GM18873 (cell line): Measurements from ENCODE around the gene TMEM14B.
"Not testable (repeated sequence)": the region's sequence is repeated elsewhere in the genome, so short reads cannot be mapped to it uniquely, and the experiment has no call there.

Source experiments
- ATAC-seq: cut with Tn5 transposase; IDR thresholded peaks from one replicate; pipeline ENCODE4 v1.9.1; 2021; ENCODE audit warnings: mild to moderate bottlenecking, moderate library complexity, moderate number of reproducible peaks; ENCODE audit not compliant: unreplicated experiment, low FRiP score

TMEM14B gene

GRCh38 chr6:10743515-10743914 lies 4.1 kb upstream of the TMEM14B start:
- ATAC-seq, result no peak

GRCh38 chr6:10745116-10745515 lies 2.5 kb upstream of the TMEM14B start:
- no peak for ATAC-seq

GRCh38 chr6:10746915-10747250 lies 722 bp upstream of the TMEM14B start:
- ATAC-seq, result no peak

GRCh38 chr6:10749734-10750133 lies 2.1 kb downstream of the TMEM14B start:
- ATAC-seq, result no peak

GRCh38 chr6:10750568-10750967 lies 3.0 kb downstream of the TMEM14B start:
- ATAC-seq, result not testable (repeated sequence)

- ATAC-seq, result not testable (repeated sequence)
Measured at GRCh38 chr6:10751757-10752156, 4.2 kb downstream of the TMEM14B start.

- ATAC-seq, result no peak
Measured at GRCh38 chr6:10756085-10756484, 8.5 kb downstream of the TMEM14B start.

GRCh38 chr6:10759312-10759839 lies 11.8 kb downstream of the TMEM14B start:
- ATAC-seq, result no peak

- ATAC-seq, result no peak
Measured at GRCh38 chr6:10759884-10760329, 12.3 kb downstream of the TMEM14B start.

- no peak for ATAC-seq
Measured at GRCh38 chr6:10763006-10763405, 15.4 kb downstream of the TMEM14B start.

- ATAC-seq, result no peak
Measured at GRCh38 chr6:10769419-10769818, 21.8 kb downstream of the TMEM14B start.

- ATAC-seq, result no peak
Measured at GRCh38 chr6:10771371-10771894, 23.8 kb downstream of the TMEM14B start.

GRCh38 chr6:10778230-10778629 lies 30.6 kb downstream of the TMEM14B start:
- ATAC-seq, result no peak

GRCh38 chr6:10779076-10779475 lies 31.5 kb downstream of the TMEM14B start:
- ATAC-seq, result no peak

GRCh38 chr6:10791673-10792072 lies 44.1 kb downstream of the TMEM14B start:
- ATAC-seq, result no peak

- ATAC-seq, result no peak
Measured at GRCh38 chr6:10792101-10792500, 44.5 kb downstream of the TMEM14B start.

GRCh38 chr6:10793035-10793434 lies 45.4 kb downstream of the TMEM14B start:
- ATAC-seq, result no peak

- ATAC-seq, result no peak
Measured at GRCh38 chr6:10793695-10794094, 46.1 kb downstream of the TMEM14B start.

GRCh38 chr6:10794239-10794638 lies 46.6 kb downstream of the TMEM14B start:
- no peak for ATAC-seq

- ATAC-seq, result no peak
Measured at GRCh38 chr6:10800810-10801209, 53.2 kb downstream of the TMEM14B start.

- ATAC-seq, result peak; percentile 77
Measured at GRCh38 chr6:10801224-10801848, 53.7 kb downstream of the TMEM14B start.
